ENCODE results near the gene CATSPERE. TPM values are rescaled to one million over a fixed set of nuclear protein-coding genes. Genes with fewer than 3 reads are reported as not detected.
"Not testable (repeated sequence)": the region's sequence is repeated elsewhere in the genome, so short reads cannot be mapped to it uniquely, and the experiment has no call there.

Gene CATSPERE
- polyA plus RNA-seq, 6 donors from 2014 or later, result 0.16 to 1.5 (median 0.91) TPM

- Mint-ChIP-seq H3K27me3 (no peaks in the 10 kb centered on the region), H3K27ac (peak within 1 kb of the TSS; percentile 58 to 99 (median 98)), H3K4me3 (peak within 1 kb of the TSS; percentile 67 to 96 (median 94)), H3K9me3 (peaks cover 0 to 4% (median 0%) of the 10 kb centered on the region in 7 donors), H3K4me1 (peaks cover 31 to 42% (median 41%) of the 10 kb centered on the region in 3 donors), H3K36me3 (no peaks in the 10 kb centered on the region)
- DNase-seq (no peak), ATAC-seq (ENCODE audit: low read depth in 2 of 2) (no peak)
These were observed 9.5 kb upstream of the CATSPERE start, which contains the start of gene ADSS2 for GRCh38 chr1:244451539-244451950. ADSS2 (minus strand) TSS chr1:244451909; CDS start chr1:244451817, 92 bp downstream.

DNA sequence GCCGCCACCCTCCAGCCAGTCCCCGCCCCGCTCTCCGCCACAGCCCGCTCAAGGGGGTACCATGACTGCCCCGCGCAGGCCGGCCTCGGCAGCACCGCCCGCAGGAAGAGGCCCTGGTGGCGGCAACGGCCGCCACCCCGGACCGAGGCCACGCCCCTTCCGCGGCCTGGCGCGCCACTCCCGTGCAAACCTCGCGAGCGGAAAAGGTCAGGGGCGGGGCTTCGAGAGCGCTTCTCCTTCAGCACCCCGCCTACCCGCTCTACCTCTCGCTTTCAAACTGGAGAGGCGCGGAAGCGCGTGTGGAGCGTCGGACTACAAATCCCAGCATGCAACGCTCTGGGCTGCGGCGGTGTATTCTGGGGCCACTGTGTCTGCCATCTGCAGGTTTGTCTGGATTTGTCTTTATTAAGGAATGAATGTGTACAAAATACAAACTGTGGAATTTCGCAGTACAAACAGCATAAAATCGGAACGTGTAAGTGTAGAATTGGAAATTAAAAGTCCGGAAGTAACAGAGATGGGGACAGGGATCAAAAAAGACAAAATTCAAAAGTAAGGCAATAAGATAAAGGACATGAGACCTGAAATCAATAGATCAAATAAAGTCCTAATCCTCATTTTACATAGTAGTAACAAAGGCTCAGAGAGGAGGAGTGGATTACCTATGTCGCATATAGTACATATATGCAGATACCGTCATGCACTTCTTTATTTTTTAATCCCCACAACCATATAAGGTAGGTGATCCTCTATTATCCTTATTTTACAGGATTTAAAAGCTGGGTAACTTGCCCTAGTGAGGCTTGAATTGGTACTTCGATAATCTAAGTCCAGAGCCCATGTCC, 8.9 kb upstream of the CATSPERE start:
- no peaks in the 10 kb centered on the region for H3K27me3 Mint-ChIP-seq
- peak overlapping the region; percentile 3 to 98 (median 70) for H3K27ac Mint-ChIP-seq
- H3K9me3 Mint-ChIP-seq, result peaks cover 0 to 4% (median 0%) of the 10 kb centered on the region in 7 donors
- peaks cover 26 to 38% (median 38%) of the 10 kb centered on the region in 3 donors for H3K4me1 Mint-ChIP-seq
- peak overlapping the region; percentile 67 to 96 (median 94) for H3K4me3 Mint-ChIP-seq
- peak; percentile 99 for DNase-seq
- ATAC-seq (ENCODE audit: low read depth in 2 of 2), result peak; percentile 84 to 86
- no peaks in the 10 kb centered on the region for H3K36me3 Mint-ChIP-seq

DNA sequence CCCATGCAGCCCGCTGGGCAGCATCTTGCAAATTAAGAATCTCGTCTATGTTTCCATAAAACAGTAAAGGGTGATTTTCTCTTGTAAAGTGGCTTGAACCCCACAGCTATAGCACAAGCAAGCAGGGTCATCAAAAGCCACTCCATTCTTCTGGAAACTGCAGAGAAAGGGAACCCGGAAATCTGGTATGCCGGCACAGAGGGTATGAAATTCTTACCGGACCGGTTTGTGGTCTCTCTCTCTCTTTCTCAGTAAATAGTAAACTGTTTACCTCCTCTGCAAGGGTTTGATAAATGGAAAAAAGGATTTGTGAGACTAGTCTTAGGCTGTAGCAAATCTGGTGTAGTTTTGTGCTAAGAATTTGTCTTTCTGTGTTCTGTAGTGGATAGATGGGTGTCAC, 6.7 kb upstream of the CATSPERE start:
- Mint-ChIP-seq H3K9me3 (peaks cover 0 to 4% (median 0%) of the 10 kb centered on the region in 7 donors), H3K36me3 (no peaks in the 10 kb centered on the region), H3K27me3 (no peaks in the 10 kb centered on the region), H3K4me3 (no peak overlapping the region), H3K4me1 (peaks cover 16 to 31% (median 22%) of the 10 kb centered on the region in 3 donors), H3K27ac (no peak overlapping the region)
- no peak for DNase-seq
- no peak for ATAC-seq (ENCODE audit: low read depth in 2 of 2)

DNA sequence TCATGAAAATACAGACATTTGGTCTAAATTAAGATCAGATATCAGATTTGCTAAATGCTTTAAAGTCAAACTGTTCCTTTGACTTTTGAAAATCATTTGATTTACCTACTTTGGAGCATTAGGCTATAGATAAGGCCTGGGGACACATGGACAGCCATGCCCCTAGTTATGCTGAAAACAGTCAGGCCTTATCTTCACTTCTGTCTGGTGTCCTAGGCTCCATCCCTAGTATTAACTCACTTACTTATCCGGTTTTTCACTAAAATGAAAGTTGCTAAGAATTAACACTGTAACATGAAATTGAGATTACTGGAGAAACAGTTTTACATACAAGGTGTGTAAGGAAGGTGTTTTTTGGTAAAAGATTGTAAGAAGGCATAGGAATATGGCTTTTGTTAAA, 4.5 kb upstream of the CATSPERE start:
- no peaks in the 10 kb centered on the region for H3K36me3 Mint-ChIP-seq
- no peaks in the 10 kb centered on the region for H3K27me3 Mint-ChIP-seq
- H3K9me3 Mint-ChIP-seq, result peaks cover 0 to 4% (median 0%) of the 10 kb centered on the region in 7 donors
- no peak for ATAC-seq (ENCODE audit: low read depth in 2 of 2)
- no peak for DNase-seq
- no peak overlapping the region for H3K4me3 Mint-ChIP-seq
- H3K4me1 Mint-ChIP-seq, result peaks cover 13 to 24% (median 20%) of the 10 kb centered on the region in 3 donors
- H3K27ac Mint-ChIP-seq, result peak overlapping the region in 1 of 6 donors; percentile 38

GRCh38 chr1:244458781-244459180, 2.3 kb upstream of the CATSPERE start:
- Mint-ChIP-seq H3K27ac (no peak overlapping the region), H3K9me3 (no peaks in the 10 kb centered on the region)
- no peak for DNase-seq

GRCh38 chr1:244460197-244460596, 876 bp upstream of the CATSPERE start:
- H3K36me3 Mint-ChIP-seq, result no peaks in the 10 kb centered on the region
- H3K27ac Mint-ChIP-seq, result peak overlapping the region in 2 of 6 donors; percentile 47 to 73

More at GRCh38 chr1:244458781-244459180, 2.3 kb upstream of the CATSPERE start:
- Mint-ChIP-seq H3K4me1 (peaks cover 8 to 22% (median 13%) of the 10 kb centered on the region in 3 donors), H3K27me3 (no peaks in the 10 kb centered on the region), H3K36me3 (no peaks in the 10 kb centered on the region), H3K4me3 (peak overlapping the region in 2 of 8 donors; percentile 3 to 76)
- no peak for ATAC-seq (ENCODE audit: low read depth in 2 of 2)

DNA sequence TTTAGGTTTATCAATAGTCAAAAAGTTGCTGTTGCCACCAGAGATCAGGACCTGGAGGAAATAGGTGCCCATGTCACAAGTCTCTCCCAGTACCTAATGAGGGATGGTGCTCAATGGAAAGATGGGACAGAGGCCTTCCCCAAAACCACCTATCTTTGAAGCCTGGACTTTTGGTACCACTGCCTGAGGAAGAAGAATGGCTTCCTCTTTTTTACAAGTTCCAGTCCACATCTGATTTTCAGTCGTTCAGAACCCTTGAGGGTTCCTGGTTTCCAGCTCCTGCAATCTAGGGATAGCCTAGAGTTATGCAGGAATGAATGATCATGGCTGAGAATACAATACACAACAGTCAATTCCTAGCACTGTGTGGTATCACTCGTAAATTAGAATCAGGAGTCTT, 5.7 kb downstream of the CATSPERE start:
- H3K27me3 Mint-ChIP-seq, result no peaks in the 10 kb centered on the region
- H3K27ac Mint-ChIP-seq, result no peak overlapping the region
- H3K36me3 Mint-ChIP-seq, result no peaks in the 10 kb centered on the region
- peaks cover 0 to 5% (median 0%) of the 10 kb centered on the region in 3 donors for H3K4me1 Mint-ChIP-seq
- peaks cover 0 to 6% (median 0%) of the 10 kb centered on the region in 7 donors for H3K9me3 Mint-ChIP-seq
- H3K4me3 Mint-ChIP-seq, result no peak overlapping the region
- DNase-seq (no peak), ATAC-seq (ENCODE audit: low read depth in 2 of 2) (no peak)

More at GRCh38 chr1:244460197-244460596, 876 bp upstream of the CATSPERE start:
- ATAC-seq (ENCODE audit: low read depth in 2 of 2), result no peak
- no peaks in the 10 kb centered on the region for H3K27me3 Mint-ChIP-seq
- peak overlapping the region in 7 of 8 donors; percentile 35 to 76 (median 69) for H3K4me3 Mint-ChIP-seq
- H3K4me1 Mint-ChIP-seq, result peaks cover 8 to 19% (median 10%) of the 10 kb centered on the region in 3 donors
- DNase-seq, result no peak
- H3K9me3 Mint-ChIP-seq, result no peaks in the 10 kb centered on the region

DNA sequence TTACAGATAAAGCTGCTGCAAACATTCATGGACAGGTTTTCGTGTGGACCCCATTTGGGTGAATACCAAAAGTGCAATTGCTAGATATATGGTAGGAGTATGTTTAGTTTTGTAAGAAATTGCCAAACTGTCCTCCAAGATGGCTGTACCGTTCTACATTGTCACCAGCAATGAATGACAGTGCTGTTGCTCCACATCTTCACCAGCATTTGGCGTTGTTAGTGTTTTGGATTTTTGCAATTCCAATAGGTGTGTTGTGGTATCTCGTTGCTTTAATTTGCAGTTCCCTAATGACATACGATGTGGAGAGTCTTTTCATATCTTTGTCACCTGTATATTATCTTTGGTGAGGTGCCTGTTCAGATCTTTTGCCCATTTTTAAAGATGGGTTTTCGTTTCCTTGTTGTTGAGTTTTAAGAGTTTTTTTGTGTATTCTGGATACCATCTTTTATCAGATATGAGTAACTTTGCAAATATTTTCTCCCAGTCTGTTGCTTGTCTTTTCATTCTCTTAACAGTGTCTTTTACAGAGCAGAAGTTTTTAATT, 12.1 kb downstream of the CATSPERE start:
- ATAC-seq (ENCODE audit: low read depth in 2 of 2) (no peak), DNase-seq (no peak)
- Mint-ChIP-seq H3K4me3 (no peak overlapping the region), H3K27ac (no peak overlapping the region), H3K9me3 (peaks cover 0 to 12% (median 3%) of the 10 kb centered on the region in 7 donors), H3K36me3 (peaks cover 0 to 5% of the 10 kb centered on the region in 2 donors), H3K4me1 (no peaks in the 10 kb centered on the region), H3K27me3 (no peaks in the 10 kb centered on the region)

DNA sequence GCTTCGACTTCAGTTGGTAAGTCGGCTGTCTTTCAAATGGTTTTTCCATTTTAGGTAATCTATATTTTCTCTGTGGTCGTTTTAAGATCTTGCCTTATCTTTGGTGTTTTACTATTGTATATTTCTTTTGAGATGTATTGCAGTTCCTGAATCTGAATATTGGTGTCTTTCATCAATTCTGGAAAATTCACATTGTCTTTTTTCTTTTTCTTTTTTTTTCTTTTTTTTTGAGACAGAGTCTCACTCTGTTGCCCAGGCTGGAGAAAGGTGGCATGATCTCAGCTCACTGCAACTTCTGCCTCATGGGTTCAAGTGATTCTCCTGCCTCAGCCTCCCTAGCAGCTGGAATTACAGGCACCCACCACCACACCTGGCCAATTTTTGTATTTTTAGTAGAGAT, 23.9 kb downstream of the CATSPERE start:
- ATAC-seq (ENCODE audit: low read depth in 2 of 2); H3K4me1 Mint-ChIP-seq; H3K4me3 Mint-ChIP-seq; DNase-seq; H3K27me3 Mint-ChIP-seq; H3K27ac Mint-ChIP-seq: not testable (repeated sequence)
- Mint-ChIP-seq H3K36me3 (peaks cover 8 to 15% of the 10 kb centered on the region in 2 donors), H3K9me3 (peaks cover 0 to 11% (median 0%) of the 10 kb centered on the region in 7 donors)

DNA sequence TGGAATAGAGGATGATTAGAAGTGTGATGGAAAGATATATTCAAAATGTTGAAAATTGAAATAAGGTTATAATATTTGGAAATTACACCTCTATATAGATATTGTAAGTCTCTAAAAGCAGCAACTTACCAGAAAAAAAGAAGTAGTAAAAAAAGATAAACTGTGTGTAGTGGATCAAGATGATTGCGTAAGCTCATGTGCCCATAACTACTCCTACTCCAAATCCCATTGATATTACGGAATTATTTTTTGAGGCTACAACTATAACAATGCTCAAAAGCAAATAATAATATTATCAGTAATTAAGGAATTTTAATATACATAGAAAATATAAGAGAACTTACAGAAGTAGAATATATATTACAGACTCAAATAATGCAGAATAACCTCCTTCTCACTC, 33.6 kb downstream of the CATSPERE start:
- Mint-ChIP-seq H3K9me3 (peaks cover 0 to 6% (median 3%) of the 10 kb centered on the region in 7 donors), H3K27me3 (peaks cover 0 to 4% (median 0%) of the 10 kb centered on the region in 3 donors), H3K4me3 (no peak overlapping the region), H3K36me3 (no peaks in the 10 kb centered on the region), H3K4me1 (no peaks in the 10 kb centered on the region), H3K27ac (no peak overlapping the region)
- ATAC-seq (ENCODE audit: low read depth in 2 of 2), result no peak
- DNase-seq, result no peak

- ATAC-seq (ENCODE audit: low read depth in 2 of 2), result no peak
- Mint-ChIP-seq H3K4me1 (no peaks in the 10 kb centered on the region), H3K27me3 (no peaks in the 10 kb centered on the region), H3K9me3 (peaks cover 0 to 16% (median 13%) of the 10 kb centered on the region in 7 donors), H3K36me3 (no peaks in the 10 kb centered on the region), H3K4me3 (no peak overlapping the region), H3K27ac (no peak overlapping the region)
- no peak for DNase-seq
These were observed 35.1 kb downstream of the CATSPERE start for GRCh38 chr1:244496186-244496585.

- no peaks in the 10 kb centered on the region for H3K36me3 Mint-ChIP-seq
- H3K27ac Mint-ChIP-seq, result peak overlapping the region in 1 of 6 donors; percentile 16
- H3K9me3 Mint-ChIP-seq, result peaks cover 0 to 16% (median 12%) of the 10 kb centered on the region in 7 donors
- no peak for ATAC-seq (ENCODE audit: low read depth in 2 of 2)
- no peak for DNase-seq
- no peak overlapping the region for H3K4me3 Mint-ChIP-seq
- H3K4me1 Mint-ChIP-seq, result no peaks in the 10 kb centered on the region
- no peaks in the 10 kb centered on the region for H3K27me3 Mint-ChIP-seq
These were observed 36.7 kb downstream of the CATSPERE start for GRCh38 chr1:244497805-244498204.

GRCh38 chr1:244499484-244499883, 38.4 kb downstream of the CATSPERE start:
- not testable (repeated sequence) for H3K36me3 Mint-ChIP-seq; H3K27ac Mint-ChIP-seq; DNase-seq; H3K27me3 Mint-ChIP-seq; H3K4me3 Mint-ChIP-seq; H3K4me1 Mint-ChIP-seq; ATAC-seq (ENCODE audit: low read depth in 2 of 2)
- H3K9me3 Mint-ChIP-seq, result peaks cover 0 to 16% (median 12%) of the 10 kb centered on the region in 7 donors
